Stimulated activated CD8-positive, alpha-beta memory T cell treated with anti-CD3 and anti-CD28 coated beads, Interleukin-2, amount 100 ng/mL, for 48 hours (primary cell): ENCODE data around the gene DHODH.
"Not testable (repeated sequence)": the region's sequence is repeated elsewhere in the genome, so short reads cannot be mapped to it uniquely, and the experiment has no call there.

Source experiments
- DNase-seq, 2 donors: peaks; one replicate each; pipeline ENCODE4 v3.0.0-alpha.2; 2020; ENCODE audit warnings: low read depth in 2 of 2

The DHODH gene

DNA sequence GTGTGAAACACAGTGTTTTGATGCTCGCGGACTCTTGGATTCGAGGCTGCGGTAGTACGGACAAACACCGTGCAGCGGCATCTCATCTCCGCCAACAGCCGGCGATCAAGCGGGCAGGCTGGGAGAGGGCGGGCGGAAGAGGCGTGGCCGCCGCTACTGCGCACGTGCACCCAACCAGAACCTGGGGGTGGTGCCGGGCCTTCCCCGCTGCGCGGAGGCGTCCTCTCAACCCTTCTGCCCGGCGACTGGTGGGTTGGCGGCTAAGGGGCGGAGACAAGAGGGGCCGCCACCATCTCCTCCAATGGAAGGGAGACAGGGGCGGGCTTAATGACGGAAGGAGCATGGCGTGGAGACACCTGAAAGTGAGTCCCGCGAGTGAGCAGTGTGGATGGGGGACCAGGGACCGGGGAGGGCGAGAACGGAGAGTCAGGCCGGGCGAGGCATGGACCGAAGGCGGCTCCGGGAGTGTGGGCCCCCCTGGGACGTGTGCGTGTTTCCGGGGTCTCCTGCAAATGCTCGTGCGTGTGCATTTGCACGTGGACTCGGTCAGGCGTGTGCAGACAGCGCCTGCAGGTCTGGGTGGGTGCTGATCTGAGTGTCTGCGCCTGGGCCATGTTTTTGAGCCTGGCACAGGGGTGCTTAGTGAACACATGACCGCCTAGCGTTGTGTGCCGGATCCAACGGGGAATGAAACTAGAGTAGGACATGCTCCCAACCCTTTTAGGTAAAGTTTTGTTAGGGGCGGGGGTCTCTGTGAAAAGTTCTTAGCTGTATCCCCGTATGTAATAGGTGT, at the start of gene DHODH:
Gene DHODH (plus strand): TSS at position 321 of the 793 bp plus-strand sequence. CDS start 21 bp downstream, at position 342.
- peak; percentile 95 to 96 for DNase-seq

DNA sequence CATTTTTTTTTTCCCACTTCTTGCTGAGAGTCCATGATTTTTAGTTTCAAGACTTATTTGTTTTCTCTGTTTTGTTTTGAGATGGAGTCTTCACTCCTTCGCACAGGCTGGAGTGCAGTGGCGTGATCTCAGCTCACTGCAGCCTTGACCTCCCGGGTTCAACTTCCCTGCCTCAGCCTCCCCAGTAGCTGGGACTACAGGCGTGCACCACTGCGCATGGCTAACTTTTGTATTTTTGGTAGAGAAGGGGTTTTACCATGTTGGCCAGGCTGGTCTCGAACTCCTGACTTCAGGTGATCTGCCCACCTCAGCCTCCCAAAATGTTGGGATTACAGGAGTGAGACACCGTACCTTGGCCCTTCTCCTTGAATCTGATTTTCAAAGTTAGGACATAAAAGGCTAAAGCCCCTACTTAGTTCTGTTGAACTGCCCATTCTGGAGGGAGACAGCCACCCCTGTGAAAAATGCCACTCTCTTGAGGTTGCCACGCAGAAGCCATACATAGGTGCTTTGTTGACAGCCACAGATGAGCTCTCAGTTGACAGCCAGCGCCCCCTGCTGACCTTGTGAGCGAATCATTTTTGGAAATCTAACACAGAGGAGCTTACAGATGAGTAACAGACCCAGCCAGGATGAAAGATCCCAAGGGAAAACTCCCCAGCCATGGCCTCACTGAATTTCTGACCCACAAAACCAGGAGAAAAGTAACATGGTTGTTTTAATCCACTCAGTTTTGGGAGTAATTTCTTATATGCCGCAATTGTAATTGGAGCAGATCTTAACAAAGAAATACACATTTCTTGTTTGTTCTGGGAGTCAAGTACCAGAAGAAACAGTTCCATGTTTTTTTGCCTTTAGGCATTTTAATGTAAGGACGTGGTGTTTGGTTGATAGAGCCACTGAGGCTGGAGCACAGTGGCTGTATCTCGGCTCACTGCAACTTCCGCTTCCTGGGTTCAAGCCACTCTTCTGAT, 47.2 kb upstream of the DHODH start:
- peak; percentile 69 to 73 for DNase-seq

DNA sequence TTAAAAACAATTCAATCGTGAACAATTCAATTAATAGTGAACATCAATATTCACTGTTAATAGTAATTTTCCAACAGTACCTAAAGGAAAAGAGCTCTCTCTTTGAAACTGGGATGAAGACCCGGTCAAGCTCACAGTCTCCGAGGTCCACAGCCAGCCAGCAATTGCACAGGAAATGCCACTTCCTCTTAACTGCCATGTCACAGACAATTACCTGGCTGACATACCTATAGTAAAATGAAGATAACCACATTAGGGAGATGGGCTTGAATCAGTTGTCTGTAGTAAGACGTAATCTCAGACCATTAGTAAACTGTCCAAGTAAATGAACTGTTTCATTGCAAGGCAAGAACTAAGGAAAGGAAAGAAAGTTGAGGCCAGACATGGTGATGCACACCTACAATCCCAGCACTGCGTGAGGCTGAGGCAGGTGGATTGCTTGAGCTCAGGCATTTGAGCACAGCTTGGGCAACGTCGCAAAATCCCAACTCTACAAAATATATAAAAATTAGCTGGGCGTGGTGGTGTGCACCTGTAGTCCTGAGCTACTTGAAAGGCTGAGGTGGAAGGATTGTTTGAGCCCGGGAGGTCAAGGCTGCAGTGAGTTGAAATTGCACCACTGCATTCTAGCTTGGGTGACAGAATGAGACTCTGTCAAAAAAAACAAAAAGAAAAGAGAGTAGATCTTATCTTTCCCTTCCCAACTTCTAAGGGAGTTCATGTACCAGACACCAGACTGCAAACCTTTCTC, 45.2 kb upstream of the DHODH start:
- DNase-seq: no peak

DNA sequence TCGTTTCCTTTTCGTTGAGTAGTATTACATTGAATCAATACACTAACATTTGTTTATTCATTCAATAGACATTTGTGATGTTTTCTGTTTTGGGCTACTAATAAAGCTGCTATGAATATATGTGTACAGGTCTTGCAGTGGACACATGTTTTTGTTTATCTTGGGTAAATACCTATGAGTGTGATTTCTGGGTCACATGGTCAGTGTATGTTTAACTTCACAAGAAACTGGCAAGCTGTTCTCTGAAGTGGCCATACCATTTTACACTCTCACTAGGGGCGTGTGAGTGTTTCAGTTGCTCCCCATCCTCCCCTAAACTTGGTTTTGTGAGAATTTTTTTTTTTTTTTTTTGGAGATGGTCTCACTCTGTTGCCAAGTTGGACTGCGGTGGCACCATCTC, 43.3 kb upstream of the DHODH start:
- DNase-seq: no peak

DNA sequence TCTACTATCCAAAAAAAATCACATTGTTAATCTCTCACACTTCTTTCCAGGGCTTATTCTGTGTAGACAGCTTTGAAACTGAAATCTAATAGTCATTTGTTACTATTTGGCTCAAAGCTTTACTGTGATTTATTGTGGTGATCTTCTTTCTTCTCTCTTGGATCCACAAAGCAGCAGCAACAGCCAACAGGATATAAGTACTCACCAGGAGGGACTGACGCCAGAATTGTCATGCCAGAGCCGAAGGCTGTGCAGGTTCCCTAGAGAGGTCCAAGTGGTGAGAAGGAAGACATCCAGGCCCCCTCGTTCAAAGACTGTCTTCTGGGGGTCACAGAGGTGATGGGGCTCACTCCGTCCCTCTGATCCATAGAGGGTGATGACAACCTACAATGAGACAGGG, 41.6 kb upstream of the DHODH start:
- DNase-seq: no peak

DNA sequence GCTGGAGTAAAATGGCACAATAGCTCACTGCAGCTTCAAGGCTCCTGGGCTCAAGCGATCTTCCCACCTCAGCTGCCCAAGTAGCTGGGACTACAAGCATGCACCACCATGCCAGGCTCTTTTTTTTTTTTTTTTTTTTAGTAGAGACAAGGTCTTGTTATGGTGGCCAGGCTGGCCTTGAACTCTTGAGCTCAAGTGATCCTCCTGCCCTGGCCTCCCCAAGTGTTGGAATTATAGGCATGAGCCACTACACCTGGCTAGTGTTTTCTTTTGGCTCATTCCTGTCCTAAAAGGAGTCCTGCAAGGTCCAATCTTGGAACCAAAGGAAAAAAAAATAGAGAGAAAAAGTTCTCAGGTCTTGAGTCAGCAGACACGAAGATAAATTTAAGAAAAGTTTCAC, 39.2 kb upstream of the DHODH start:
- no peak for DNase-seq

DNA sequence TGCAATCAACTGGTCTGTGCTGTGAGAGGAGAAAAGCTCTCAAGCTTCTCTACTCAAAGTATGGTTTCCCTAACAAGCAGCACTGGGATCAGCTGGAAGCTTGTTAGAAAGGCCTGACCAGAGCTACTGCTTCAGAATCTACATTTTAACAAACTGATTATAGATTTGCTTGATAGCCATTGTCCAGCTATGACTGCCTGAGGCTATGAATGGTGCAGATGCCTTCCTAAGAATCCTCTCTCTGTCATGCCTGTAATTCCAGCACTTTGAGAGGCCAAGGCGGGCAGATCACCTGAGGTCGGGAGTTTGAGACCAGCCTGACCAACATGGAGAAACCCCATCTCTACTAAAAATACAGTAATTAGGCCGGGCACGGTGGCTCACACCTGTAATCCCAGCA, 37.0 kb upstream of the DHODH start:
- no peak for DNase-seq

DNA sequence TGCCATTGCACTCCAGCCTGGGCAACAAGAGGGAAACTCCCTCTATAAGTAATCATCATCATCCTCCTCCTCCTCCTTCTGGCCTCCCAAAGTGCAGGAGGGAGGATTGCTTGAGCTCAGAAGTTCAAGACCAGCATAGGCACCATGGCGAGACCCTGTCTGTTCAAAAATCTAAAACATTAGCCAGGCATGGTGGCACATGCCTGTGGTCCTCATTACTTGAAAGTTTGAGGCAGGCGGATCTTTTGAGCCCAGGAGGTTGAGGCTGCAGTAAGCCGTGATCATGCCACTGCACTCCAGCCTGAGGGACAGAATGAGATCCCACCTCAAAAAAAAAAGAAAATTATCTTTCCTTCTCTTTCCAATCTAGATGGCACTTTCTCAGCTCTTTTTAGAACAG, 36.2 kb upstream of the DHODH start:
- no peak for DNase-seq

DNA sequence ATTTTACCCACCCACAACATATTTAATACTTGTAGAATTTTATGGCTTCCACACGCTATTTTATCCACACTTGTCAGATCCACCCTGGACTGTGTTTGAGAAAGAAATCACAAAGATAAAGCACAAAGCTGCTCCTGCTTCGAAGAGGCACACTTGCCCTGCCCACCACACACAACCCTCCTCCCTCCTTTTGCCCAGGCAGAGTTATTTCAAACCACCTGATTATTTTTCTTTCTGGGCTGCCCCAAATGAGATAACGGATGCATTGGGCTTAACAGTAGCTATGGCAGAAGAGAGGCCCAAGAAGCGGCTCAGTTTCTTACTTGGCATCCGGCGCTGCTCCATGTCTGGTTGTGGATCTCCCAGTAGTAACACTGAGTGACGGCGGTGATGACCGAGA, 35.5 kb upstream of the DHODH start:
- DNase-seq: no peak

DNA sequence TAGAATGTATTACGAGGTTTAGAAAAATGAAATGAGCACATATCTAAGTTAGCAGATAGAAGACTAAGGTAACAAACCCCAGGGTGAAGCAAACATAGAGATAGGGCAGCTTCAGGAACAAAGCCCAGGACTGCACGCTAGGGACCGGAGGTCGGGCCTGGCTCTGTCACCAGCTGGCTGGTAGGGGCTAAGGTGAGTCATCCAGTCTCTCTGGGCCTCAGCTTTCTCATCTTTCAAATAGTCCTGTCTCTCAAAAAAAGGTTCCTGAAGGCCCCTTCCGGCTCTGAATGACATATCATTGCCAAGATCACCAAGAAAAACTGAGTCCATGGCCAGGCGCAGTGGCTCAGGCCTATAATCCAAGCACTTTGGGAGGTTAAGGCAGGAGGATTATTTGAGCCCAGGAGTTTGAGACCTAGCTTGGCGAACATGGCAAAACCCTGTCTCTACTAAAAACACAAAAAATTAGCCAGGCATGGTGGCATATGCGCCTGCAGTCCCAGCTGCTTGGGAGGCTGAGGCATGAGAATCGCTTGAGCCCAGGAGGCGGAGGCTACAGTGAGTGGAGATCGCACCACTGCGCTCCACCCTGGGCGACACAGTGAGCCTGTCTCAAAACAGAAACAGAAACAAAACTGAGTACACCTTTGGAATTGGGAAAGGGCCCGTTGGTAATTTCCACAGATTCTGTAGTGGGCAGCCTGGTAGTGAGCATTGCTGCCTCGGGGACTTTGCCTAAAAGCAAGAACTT, 34.3 kb upstream of the DHODH start:
- no peak for DNase-seq

DNA sequence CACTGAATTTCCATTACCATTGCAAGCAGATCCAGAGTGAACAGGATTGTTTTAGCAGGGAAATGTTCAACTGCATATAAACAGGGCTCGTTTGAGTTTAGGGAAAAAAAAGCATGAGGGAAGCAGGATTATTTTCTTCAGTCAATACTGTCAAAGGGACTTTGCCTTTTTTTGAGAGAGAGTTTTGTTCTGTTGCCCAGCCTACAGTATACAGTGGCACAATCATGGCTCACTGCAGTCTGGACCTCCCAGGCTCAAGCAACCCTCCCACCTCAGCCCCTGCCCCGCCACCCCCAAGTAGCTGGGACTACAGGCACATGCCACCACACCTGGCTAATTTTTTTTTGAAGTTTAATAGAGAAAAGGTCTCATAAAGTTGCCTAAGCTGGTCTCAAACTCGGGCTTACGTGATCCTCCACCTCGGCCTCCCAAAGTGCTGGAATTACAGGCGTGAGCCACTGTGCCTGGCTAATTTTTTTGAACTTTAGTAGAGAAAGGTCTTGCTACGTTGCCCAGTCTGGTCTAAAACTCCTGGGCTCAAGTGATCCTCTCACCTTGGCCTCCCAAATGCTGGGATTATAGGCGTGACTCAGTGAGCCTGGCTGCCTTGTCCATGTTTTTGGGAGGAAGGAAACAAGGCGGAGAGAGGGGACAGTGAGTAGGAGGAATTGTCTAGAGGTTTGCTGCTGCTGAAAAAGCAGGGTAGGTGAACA, 23.1 kb upstream of the DHODH start:
- no peak for DNase-seq

DNA sequence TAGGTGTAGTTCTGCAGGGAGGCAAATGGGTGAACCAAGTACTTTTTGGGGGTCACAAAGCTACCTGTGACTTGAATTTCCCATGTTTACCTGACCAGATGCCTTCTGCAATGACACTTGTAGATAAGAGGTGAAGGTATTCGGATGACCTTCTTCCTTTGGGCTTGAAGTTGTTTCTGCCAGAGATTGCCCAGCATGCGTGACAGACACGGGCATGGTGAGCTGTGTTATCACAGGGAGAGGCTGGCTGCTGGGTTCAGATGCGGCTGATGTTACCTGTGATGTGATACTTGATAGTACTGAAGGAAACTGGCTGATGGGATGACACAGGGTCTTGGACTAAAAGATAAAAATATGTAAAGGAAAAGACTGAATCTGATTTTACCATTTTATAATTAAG, 22.4 kb upstream of the DHODH start:
- no peak for DNase-seq

DNA sequence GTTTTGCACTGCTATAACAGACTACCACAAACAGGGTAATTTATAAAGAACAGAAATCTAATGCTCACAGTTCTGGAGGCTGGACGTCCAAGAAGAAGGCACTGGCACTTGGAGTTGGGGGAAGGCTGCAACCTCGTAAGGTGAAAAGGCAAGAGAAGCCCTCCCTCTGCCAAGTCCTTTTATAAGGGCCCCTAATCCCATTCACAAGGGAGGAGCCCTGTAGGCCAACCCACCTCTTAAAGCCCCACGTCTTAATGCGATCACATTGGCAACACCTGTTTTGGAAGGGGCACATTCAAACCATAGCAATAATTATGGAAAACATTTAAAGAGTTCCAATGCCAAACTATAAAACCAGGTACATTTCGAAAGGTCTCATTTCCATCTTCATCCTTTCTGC, 13.5 kb upstream of the DHODH start:
- no peak for DNase-seq

DNA sequence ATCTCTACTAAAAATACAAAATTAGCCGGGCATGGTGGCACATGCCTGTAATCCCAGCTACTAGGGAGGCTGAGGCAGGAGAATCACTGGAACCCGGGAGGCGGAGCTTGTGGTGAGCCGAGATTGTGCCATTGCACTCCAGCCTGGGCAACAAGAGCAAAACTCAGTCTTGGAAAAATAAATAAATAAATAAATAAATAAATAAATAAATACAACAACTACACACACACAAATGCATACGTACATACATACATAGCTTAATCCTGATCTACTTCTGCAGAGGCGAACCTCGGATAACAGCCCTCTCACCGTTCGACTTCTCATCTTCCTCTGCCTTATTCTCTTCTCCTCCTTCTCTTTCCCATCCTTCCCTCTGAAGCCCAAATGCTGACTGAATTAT, 11.0 kb upstream of the DHODH start:
- not testable (repeated sequence) for DNase-seq

DNA sequence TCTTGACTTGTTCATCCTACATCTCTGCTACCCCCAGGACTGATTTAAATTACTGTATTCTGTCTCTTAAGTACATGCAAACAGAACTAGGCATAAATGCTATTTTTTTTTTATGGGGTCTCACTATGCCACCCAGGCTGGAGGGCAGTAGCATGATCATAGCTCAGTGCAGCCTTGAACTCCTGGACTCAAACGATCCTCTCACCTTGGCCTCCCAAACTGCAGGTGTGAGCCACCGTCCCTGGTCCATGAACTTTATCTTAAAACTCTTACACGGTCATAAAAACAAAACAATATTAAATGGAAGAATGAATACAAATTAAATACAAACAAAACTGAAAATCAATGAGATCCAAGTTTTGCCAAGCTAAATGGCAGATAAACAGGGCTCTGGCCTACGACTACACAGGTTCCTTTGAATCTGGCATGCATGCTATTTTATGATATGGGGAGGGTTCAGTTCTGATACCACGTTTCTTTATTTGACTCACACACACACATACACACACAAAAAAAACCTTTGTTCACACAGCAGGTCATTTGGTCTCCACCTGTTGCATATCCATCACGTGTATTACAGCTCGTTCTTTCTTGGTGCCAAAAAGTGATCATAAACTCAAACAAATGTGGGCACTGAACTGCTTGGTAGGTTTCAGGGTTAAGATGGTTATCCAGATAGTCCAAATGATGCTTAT, 7.2 kb upstream of the DHODH start:
- no peak for DNase-seq

DNA sequence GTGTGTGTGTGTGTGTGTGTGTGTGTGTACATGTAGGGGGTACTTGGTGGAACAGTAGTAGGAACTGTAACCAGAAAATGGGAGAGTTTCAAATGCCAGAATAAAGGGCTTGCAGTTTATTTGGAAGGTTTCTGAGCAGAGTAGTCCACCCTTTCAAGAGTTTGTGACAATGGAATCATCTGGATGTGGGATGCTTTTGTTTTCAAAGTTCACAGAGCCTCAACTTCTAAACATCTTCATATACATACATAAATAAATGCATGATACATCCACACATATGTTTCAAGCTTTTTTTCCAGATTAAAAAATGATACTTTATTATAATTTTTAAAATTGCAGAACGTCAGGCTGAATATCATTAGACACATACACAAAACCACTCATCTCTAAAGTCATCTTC, 5.9 kb upstream of the DHODH start:
- DNase-seq: no peak

DNA sequence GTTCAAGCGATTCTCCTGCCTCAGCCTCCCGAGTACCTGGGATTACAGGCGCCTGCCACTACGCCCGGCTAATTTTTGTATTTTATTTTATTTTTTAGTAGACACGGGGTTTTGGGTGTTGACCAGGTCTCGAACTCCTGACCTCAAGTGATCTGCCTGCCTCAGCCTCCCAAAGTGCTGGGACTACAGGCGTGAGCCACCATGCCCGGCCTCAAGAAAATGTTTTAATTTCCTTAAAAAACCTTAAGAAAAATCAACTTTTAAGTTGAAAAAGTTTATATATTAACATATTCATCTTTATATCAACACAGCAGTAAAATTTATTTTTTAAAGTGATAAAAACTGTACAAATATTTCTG, 500 bp upstream of the DHODH start:
- not testable (repeated sequence) for DNase-seq

DNA sequence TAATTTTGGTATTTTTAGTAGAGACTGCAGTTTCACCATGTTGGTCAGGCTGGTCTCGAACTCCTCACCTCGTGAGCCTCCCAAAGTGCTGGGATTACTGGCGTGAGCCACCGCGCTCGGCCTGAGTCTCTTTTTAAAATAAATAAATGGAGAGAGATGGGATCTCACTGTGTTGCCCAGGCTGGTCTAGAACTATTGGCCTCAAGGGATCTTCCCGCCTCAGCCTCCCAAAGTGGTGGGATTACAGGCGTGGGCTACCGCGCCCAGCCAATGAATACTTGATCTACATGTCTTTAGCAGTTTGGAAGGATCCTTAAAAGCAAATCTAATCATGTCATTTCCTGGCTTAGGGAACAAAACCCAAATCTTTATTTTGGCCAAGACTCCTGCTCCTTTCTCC, 1.2 kb downstream of the DHODH start:
- DNase-seq: no peak

DNA sequence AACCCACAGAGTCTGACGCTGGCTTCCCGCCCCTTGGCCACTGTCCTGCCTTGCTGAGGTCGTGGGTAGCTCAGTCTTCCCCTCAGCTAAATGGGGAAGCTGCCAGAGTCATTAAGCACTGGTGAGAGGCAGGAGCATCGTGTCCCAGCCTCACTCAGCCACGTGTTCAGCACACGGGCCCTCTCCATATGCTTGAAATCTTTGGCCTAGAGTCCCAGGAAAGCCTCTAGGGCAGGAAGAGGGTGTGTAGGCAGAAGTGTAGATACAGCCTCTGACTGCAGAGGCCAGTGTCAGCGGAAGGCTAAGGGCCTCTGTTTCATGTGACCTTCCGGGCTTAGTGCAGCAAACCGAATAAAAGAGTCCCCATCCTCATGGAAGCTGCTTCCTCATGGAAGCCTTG, 4.1 kb downstream of the DHODH start:
- DNase-seq: no peak

DNA sequence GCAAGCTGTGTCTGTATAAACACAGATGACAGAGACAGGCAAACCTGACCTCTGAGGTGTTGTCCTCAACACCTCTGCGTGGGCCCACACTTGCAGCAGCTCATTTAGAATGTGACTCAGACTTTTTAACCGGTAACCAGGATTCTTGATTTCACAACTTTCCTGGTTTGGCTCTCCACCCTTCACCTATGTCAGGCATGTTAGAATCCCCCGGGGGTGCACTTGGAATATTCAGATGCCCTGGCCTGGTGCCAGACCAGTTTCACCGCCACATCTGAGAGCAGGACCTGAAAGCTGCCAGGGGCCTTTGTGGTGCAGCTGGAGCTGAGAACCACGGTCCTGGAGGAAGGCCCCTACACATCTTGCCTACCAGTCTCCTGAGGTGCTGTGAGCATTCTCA, 4.8 kb downstream of the DHODH start:
- peak in 1 of 2 donors; percentile 16 for DNase-seq
